ENCODE measurements around the gene ANKRD31.
"Not testable (repeated sequence)": the region's sequence is repeated elsewhere in the genome, so short reads cannot be mapped to it uniquely, and the experiment has no call there.

Gene ANKRD31

DNA sequence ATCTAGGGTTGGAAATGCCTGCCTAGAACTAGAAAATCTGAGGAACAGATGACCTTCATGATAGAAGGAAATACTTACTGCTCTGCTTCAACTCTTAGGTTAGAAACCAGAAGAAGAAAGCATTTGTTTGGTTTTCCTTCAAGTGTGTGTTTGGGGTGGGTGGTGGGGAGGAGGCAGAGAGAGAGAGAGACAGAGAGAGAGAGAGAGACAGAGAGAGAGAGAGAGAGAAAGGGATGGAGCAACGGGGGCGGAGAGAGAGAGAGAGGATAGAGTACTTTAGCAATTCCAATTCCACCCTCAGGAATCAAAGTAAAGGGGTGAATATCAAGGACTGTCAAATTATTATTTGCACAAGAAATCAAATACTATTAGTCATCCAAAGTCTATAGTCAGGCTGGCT lies 155.2 kb downstream of the ANKRD31 start:
- Histone ChIP-seq H3K27me3 (ENCODE audit: control insufficient read depth in 5 of 5, insufficient read depth in 4 of 5, low read length in 5 of 5) (no peaks in the 10 kb centered on the region), H3K36me3 (ENCODE audit: control insufficient read depth in 5 of 5, insufficient read depth in 5 of 5, low read length in 5 of 5) (no peaks in the 10 kb centered on the region), H3K27ac (ENCODE audit: low read depth, low read length) (no peak overlapping the region), H3K4me3 (ENCODE audit: low read depth in 1 of 5, low read length in 5 of 5) (no peak overlapping the region), H3K9ac (ENCODE audit: low read length in 5 of 5) (no peak overlapping the region), H3K4me1 (ENCODE audit: control insufficient read depth in 5 of 5, insufficient read depth in 5 of 5, low read length in 5 of 5) (no peaks in the 10 kb centered on the region), H3K9me3 (ENCODE audit: control insufficient read depth in 5 of 5, low read length in 5 of 5) (no peaks in the 10 kb centered on the region)

DNA sequence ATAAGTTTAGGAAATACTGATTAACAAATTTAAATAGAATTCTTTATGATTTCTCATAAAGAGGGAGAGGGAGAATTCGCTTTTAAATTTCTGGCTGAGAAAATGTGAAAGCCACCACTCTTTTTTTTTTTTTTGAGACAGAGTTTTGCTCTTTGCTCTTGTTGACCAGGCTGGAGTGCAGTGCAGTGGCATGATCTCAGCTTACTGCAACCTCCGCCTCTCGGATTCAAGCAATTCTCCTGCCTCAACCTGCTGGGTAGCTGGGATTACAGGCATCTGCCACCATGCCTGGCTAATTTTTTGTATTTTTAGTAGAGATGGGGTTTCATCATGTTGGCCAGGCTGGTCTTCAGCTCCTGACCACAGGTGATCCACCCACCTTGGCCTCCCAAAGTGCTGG lies 157.3 kb downstream of the ANKRD31 start:
- H3K4me3 ChIP-seq (ENCODE audit: low read depth in 1 of 5, low read length in 5 of 5); H3K27me3 ChIP-seq (ENCODE audit: control insufficient read depth in 5 of 5, insufficient read depth in 4 of 5, low read length in 5 of 5); H3K4me1 ChIP-seq (ENCODE audit: control insufficient read depth in 5 of 5, insufficient read depth in 5 of 5, low read length in 5 of 5); H3K9me3 ChIP-seq (ENCODE audit: control insufficient read depth in 5 of 5, low read length in 5 of 5); H3K27ac ChIP-seq (ENCODE audit: low read depth, low read length); H3K9ac ChIP-seq (ENCODE audit: low read length in 5 of 5); H3K36me3 ChIP-seq (ENCODE audit: control insufficient read depth in 5 of 5, insufficient read depth in 5 of 5, low read length in 5 of 5): not testable (repeated sequence)

DNA sequence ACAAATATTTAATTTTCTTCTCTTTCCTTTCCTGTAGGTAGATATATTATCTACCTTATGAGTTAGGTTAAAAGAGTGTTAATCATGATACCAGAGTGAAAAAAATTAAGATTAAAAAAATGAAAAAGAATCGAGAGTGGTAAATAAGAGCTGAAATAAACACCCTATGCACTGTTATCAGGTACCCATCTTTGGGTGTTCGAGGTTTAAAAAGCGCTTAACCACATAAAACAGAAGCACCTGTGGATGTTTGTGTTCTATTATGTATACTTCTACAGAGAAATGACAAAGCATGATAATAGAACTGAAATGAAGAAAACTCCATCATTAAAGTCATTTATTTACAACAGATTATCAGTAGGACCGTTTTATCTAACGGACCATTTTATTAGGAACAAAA lies 158.7 kb downstream of the ANKRD31 start:
- no peak overlapping the region for H3K4me3 ChIP-seq (ENCODE audit: low read depth in 1 of 5, low read length in 5 of 5)
- H3K9ac ChIP-seq (ENCODE audit: low read length in 5 of 5) = no peak overlapping the region
- no peaks in the 10 kb centered on the region for H3K27me3 ChIP-seq (ENCODE audit: control insufficient read depth in 5 of 5, insufficient read depth in 4 of 5, low read length in 5 of 5)
- no peaks in the 10 kb centered on the region for H3K4me1 ChIP-seq (ENCODE audit: control insufficient read depth in 5 of 5, insufficient read depth in 5 of 5, low read length in 5 of 5)
- no peaks in the 10 kb centered on the region for H3K36me3 ChIP-seq (ENCODE audit: control insufficient read depth in 5 of 5, insufficient read depth in 5 of 5, low read length in 5 of 5)
- no peak overlapping the region for H3K27ac ChIP-seq (ENCODE audit: low read depth, low read length)
- H3K9me3 ChIP-seq (ENCODE audit: control insufficient read depth in 5 of 5, low read length in 5 of 5) = no peaks in the 10 kb centered on the region

DNA sequence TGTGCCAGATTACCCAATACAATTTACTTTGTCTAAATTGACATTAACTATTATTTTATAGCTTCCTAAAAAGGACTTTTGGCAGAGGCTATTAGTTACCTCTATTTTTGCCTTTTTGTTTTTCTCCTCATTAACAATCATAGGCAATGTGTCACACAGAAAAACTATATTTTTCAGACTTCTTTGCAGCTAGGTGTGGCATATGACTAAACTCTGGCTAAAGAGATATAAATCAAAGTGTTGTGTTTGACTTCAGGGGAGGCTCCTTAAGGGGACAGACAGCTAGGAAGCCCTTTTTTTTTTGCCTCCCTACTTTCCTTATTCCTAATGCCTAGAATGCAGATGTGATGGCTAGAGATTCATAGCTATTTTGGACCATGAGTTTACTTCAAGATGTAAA lies 164.6 kb downstream of the ANKRD31 start:
- Histone ChIP-seq H3K27me3 (ENCODE audit: control insufficient read depth in 5 of 5, insufficient read depth in 4 of 5, low read length in 5 of 5) (no peaks in the 10 kb centered on the region), H3K9ac (ENCODE audit: low read length in 5 of 5) (no peak overlapping the region), H3K4me3 (ENCODE audit: low read depth in 1 of 5, low read length in 5 of 5) (no peak overlapping the region), H3K9me3 (ENCODE audit: control insufficient read depth in 5 of 5, low read length in 5 of 5) (no peaks in the 10 kb centered on the region), H3K27ac (ENCODE audit: low read depth, low read length) (no peak overlapping the region), H3K36me3 (ENCODE audit: control insufficient read depth in 5 of 5, insufficient read depth in 5 of 5, low read length in 5 of 5) (no peaks in the 10 kb centered on the region), H3K4me1 (ENCODE audit: control insufficient read depth in 5 of 5, insufficient read depth in 5 of 5, low read length in 5 of 5) (no peaks in the 10 kb centered on the region)

GRCh38 chr5:75071100-75071499 lies 165.6 kb downstream of the ANKRD31 start:
- Histone ChIP-seq H3K4me3 (ENCODE audit: low read depth in 1 of 5, low read length in 5 of 5) (no peak overlapping the region), H3K27ac (ENCODE audit: low read depth, low read length) (no peak overlapping the region), H3K9me3 (ENCODE audit: control insufficient read depth in 5 of 5, low read length in 5 of 5) (no peaks in the 10 kb centered on the region), H3K27me3 (ENCODE audit: control insufficient read depth in 5 of 5, insufficient read depth in 4 of 5, low read length in 5 of 5) (no peaks in the 10 kb centered on the region), H3K9ac (ENCODE audit: low read length in 5 of 5) (no peak overlapping the region), H3K36me3 (ENCODE audit: control insufficient read depth in 5 of 5, insufficient read depth in 5 of 5, low read length in 5 of 5) (no peaks in the 10 kb centered on the region), H3K4me1 (ENCODE audit: control insufficient read depth in 5 of 5, insufficient read depth in 5 of 5, low read length in 5 of 5) (no peaks in the 10 kb centered on the region)

DNA sequence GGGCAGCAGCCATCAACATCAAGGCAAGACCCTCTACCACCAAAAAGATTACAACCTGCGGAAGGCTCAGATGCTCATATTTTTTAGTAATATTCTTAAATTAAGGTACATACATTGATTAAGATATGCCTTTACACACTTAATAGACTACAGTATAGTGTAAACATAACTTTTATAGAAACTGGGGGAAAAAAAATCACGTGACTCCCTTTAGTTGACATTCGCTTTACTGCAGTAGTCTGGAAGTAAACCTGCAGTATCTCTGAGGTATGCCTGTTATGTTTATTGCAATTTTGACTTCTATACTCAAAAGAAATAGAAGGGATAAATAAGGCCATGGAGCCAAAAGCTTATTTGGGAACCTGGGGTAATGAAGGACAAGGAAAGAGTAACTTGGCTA lies 169.2 kb downstream of the ANKRD31 start:
- Histone ChIP-seq H3K36me3 (ENCODE audit: control insufficient read depth in 5 of 5, insufficient read depth in 5 of 5, low read length in 5 of 5) (no peaks in the 10 kb centered on the region), H3K27ac (ENCODE audit: low read depth, low read length) (no peak overlapping the region), H3K27me3 (ENCODE audit: control insufficient read depth in 5 of 5, insufficient read depth in 4 of 5, low read length in 5 of 5) (no peaks in the 10 kb centered on the region), H3K4me1 (ENCODE audit: control insufficient read depth in 5 of 5, insufficient read depth in 5 of 5, low read length in 5 of 5) (no peaks in the 10 kb centered on the region), H3K4me3 (ENCODE audit: low read depth in 1 of 5, low read length in 5 of 5) (no peak overlapping the region), H3K9ac (ENCODE audit: low read length in 5 of 5) (no peak overlapping the region), H3K9me3 (ENCODE audit: control insufficient read depth in 5 of 5, low read length in 5 of 5) (no peaks in the 10 kb centered on the region)

- no peaks in the 10 kb centered on the region for H3K9me3 ChIP-seq (ENCODE audit: control insufficient read depth in 5 of 5, low read length in 5 of 5)
- H3K27me3 ChIP-seq (ENCODE audit: control insufficient read depth in 5 of 5, insufficient read depth in 4 of 5, low read length in 5 of 5) = no peaks in the 10 kb centered on the region
- H3K27ac ChIP-seq (ENCODE audit: low read depth, low read length) = no peak overlapping the region
- H3K4me3 ChIP-seq (ENCODE audit: low read depth in 1 of 5, low read length in 5 of 5) = no peak overlapping the region
- no peak overlapping the region for H3K9ac ChIP-seq (ENCODE audit: low read length in 5 of 5)
- H3K4me1 ChIP-seq (ENCODE audit: control insufficient read depth in 5 of 5, insufficient read depth in 5 of 5, low read length in 5 of 5) = peaks cover 0 to 5% (median 0%) of the 10 kb centered on the region in 5 donors
- no peaks in the 10 kb centered on the region for H3K36me3 ChIP-seq (ENCODE audit: control insufficient read depth in 5 of 5, insufficient read depth in 5 of 5, low read length in 5 of 5)
Measured at GRCh38 chr5:75062925-75063531, 173.7 kb downstream of the ANKRD31 start.

GRCh38 chr5:75059912-75060545 lies 176.6 kb downstream of the ANKRD31 start:
- H3K36me3 ChIP-seq (ENCODE audit: control insufficient read depth in 5 of 5, insufficient read depth in 5 of 5, low read length in 5 of 5) = no peaks in the 10 kb centered on the region
- no peak overlapping the region for H3K27ac ChIP-seq (ENCODE audit: low read depth, low read length)
- H3K9me3 ChIP-seq (ENCODE audit: control insufficient read depth in 5 of 5, low read length in 5 of 5) = no peaks in the 10 kb centered on the region
- H3K9ac ChIP-seq (ENCODE audit: low read length in 5 of 5) = no peak overlapping the region
- peaks cover 0 to 6% (median 0%) of the 10 kb centered on the region in 5 donors for H3K27me3 ChIP-seq (ENCODE audit: control insufficient read depth in 5 of 5, insufficient read depth in 4 of 5, low read length in 5 of 5)
- no peak overlapping the region for H3K4me3 ChIP-seq (ENCODE audit: low read depth in 1 of 5, low read length in 5 of 5)
- peaks cover 0 to 12% (median 0%) of the 10 kb centered on the region in 5 donors for H3K4me1 ChIP-seq (ENCODE audit: control insufficient read depth in 5 of 5, insufficient read depth in 5 of 5, low read length in 5 of 5)

GRCh38 chr5:75058986-75059535 lies 177.6 kb downstream of the ANKRD31 start:
- Histone ChIP-seq H3K4me3 (ENCODE audit: low read depth in 1 of 5, low read length in 5 of 5) (no peak overlapping the region), H3K27me3 (ENCODE audit: control insufficient read depth in 5 of 5, insufficient read depth in 4 of 5, low read length in 5 of 5) (peaks cover 0 to 8% (median 0%) of the 10 kb centered on the region in 5 donors), H3K4me1 (ENCODE audit: control insufficient read depth in 5 of 5, insufficient read depth in 5 of 5, low read length in 5 of 5) (peaks cover 0 to 18% (median 7%) of the 10 kb centered on the region in 5 donors), H3K9me3 (ENCODE audit: control insufficient read depth in 5 of 5, low read length in 5 of 5) (no peaks in the 10 kb centered on the region), H3K9ac (ENCODE audit: low read length in 5 of 5) (no peak overlapping the region), H3K36me3 (ENCODE audit: control insufficient read depth in 5 of 5, insufficient read depth in 5 of 5, low read length in 5 of 5) (no peaks in the 10 kb centered on the region), H3K27ac (ENCODE audit: low read depth, low read length) (no peak overlapping the region)

DNA sequence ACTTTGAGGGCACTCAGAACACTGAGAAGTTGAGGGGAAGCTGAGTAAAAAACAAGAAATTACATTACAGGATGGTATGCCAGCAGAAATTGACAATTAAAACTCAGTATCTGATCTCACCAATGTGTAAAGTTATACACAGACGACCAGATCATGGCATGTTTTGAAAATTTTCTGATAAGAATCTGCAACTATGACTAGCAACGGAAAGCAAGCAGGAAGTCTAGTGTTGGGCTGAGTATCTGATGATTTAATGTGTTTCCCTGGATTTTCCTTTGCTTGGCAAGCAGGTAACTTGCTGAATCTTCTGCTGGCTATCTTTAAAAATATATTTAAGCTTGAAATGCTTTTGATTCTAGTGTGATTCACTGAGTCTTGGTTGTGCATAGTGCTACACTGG lies 179.1 kb downstream of the ANKRD31 start:
- Histone ChIP-seq H3K9me3 (ENCODE audit: control insufficient read depth in 5 of 5, low read length in 5 of 5) (no peaks in the 10 kb centered on the region), H3K27me3 (ENCODE audit: control insufficient read depth in 5 of 5, insufficient read depth in 4 of 5, low read length in 5 of 5) (peaks cover 0 to 9% (median 0%) of the 10 kb centered on the region in 5 donors), H3K4me3 (ENCODE audit: low read depth in 1 of 5, low read length in 5 of 5) (no peak overlapping the region), H3K9ac (ENCODE audit: low read length in 5 of 5) (no peak overlapping the region), H3K36me3 (ENCODE audit: control insufficient read depth in 5 of 5, insufficient read depth in 5 of 5, low read length in 5 of 5) (no peaks in the 10 kb centered on the region), H3K4me1 (ENCODE audit: control insufficient read depth in 5 of 5, insufficient read depth in 5 of 5, low read length in 5 of 5) (peaks cover 1 to 27% (median 13%) of the 10 kb centered on the region in 5 donors), H3K27ac (ENCODE audit: low read depth, low read length) (no peak overlapping the region)

Measured in subcutaneous abdominal adipose tissue (tissue), 5 donors.